Astrocyte of the spinal cord (primary cell): ENCODE data around the gene ZMPSTE24.
A peak's percentile ranks its signal among the peaks of the same experiment; 100 is the strongest.

Source experiments
- DNase-seq: peaks from one replicate; pipeline ENCODE4 v3.0.0; 2011; ENCODE audit warnings: low read depth, low spot score
- H3K4me3 ChIP-seq: 2 replicates; pipeline ENCODE4 v1.5.1; 2011; ENCODE audit warnings: low read depth, mild to moderate bottlenecking, low read length, moderate library complexity
- CTCF ChIP-seq: IDR thresholded peaks from 2 replicates; pipeline ENCODE4 v1.5.1; 2012; ENCODE audit warnings: low read depth, mild to moderate bottlenecking, low read length, inconsistent platforms
- in situ Hi-C: cut with HindIII; loops from 2 replicates; pipeline ENCODE4 v1.10.0; 2017; ENCODE audit warnings: low sequenced_read_pairs

ZMPSTE24 gene

GRCh38 chr1:40305451-40305850 lies 47.4 kb downstream of the ZMPSTE24 start:
- no peak for DNase-seq
- H3K4me3 ChIP-seq, result no peak overlapping the region
- in situ Hi-C loops, result no loop called here
- no peak for TF ChIP-seq CTCF

DNA sequence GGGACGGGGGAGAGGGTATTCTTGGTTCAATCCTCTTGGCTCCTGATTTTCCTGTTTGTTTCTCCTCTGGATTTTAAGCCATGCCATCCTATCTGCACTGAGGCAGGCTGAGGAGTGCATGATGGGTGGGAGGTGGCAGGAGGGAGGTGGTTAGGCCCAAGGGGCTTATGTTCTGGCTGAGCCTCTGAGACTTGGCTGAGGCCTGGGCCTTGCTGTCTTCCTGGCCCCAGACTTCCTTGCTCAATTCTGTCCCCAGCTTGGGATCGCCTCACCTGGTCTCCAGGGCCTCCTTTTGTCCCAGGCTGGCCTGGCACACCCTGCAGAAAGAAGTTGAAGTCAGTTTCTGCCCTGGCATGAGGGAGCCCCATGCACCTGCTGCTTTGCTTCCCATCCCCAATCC lies 47.8 kb downstream of the ZMPSTE24 start:
- no peak for TF ChIP-seq CTCF
- DNase-seq, result no peak
- no peak overlapping the region for H3K4me3 ChIP-seq
- in situ Hi-C loops, result no loop called here

- TF ChIP-seq CTCF, result no peak
- no peak for DNase-seq
- H3K4me3 ChIP-seq, result no peak overlapping the region
- in situ Hi-C loops, result no loop called here
Measured at GRCh38 chr1:40306296-40306695, 48.3 kb downstream of the ZMPSTE24 start.

GRCh38 chr1:40307186-40307585 lies 49.1 kb downstream of the ZMPSTE24 start:
- TF ChIP-seq CTCF, result no peak
- in situ Hi-C loops, result no loop called here
- no peak overlapping the region for H3K4me3 ChIP-seq
- DNase-seq, result no peak

DNA sequence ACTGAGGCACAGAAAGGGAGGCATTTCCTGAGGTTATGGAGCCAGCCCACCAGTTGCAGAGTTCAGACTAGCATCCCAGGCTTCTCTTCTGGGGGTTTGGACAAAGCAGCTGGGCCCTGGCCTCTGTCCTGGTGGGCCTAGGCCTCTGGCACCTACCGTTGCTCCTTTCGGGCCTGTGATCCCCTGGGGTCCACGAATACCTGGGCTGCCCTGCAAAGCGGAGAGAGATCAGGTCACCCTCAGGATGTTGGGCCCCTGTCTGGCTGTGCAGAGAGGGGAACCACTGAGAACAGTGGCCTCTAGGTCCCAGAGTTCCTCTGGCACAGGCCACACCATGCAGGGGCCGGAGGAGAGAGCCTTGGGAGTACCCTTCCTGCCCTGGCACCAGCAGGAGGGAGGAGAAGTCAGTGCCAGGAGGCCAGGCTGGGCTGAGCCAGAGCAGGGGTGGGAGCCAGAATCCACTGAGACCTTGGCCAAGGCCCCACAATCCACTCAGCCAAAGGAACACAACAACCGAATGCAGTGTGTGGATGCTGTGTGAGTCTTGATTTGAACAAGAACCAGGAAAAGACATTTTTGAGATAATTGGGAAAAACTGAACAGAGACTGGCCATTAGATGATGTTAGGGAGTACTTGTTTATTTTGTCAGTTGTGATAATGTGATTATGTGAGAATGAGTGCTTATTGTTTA lies 50.1 kb downstream of the ZMPSTE24 start:
- no peak for TF ChIP-seq CTCF
- DNase-seq, result no peak
- no peak overlapping the region for H3K4me3 ChIP-seq
- in situ Hi-C loops, result no loop called here

- H3K4me3 ChIP-seq, result no peak overlapping the region
- TF ChIP-seq CTCF, result no peak
- in situ Hi-C loops, result no loop called here
- peak; percentile 40 for DNase-seq
Measured at GRCh38 chr1:40309374-40310128, 51.5 kb downstream of the ZMPSTE24 start.
